ENCODE data around the gene AGMAT.
A peak's percentile ranks its signal among the peaks of the same experiment; 100 is the strongest.

AGMAT gene

DNA sequence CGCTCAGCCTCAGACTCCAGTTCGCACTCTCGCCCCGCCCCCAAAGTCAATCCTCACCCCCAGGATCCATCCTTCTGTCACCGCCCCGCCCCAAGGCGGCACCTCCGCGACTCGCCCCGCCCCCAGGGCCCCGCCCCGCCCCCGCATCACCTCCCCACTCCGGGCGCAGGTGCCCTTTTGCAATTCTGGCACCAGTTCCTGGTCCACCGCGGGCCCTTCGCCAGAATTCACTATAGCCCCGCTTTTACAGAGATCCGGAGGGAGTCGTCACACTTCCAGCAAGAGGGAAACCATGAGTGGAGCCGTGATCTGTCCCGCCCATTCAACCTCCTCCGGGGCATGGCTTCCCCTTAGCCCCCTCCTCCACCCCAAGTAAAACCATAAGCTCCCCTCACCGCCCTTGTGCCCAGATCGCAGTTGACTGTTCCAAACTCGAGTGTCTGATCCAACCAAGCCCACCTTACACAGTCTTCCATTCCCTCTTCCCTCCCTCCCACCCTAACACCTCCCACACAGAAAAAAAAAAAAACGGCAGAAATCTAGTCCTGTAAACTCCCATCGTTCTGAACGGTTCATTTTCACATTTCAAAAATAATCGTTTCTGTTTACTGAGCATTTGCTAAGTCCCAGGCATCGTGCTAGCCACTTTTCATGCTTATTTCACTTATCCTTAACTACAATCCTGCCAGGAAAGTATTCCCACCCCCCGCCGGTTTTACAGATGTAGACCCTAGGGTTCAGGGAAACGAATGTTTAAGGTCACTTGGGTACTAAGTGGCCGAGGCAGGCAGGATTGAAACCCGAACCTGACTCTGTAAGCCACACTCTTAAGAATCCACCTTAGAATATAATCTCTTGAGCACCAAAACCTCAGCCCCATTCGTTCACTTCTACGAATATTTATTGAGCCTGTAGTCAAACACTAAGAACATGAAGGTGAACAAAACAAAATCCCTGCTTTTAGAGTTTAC, 59.5 kb downstream of the AGMAT start:
- Histone ChIP-seq H3K4me3 (peak overlapping the region; percentile 60 to 91 (median 81)), H4K20me1 (peaks cover 0 to 11% (median 0%) of the 10 kb centered on the region in 11 experiments; a peak in 4 of 22 replicates), H3K4me2 (peak overlapping the region; percentile 83 to 97 (median 94)), H3K9ac (peak overlapping the region; percentile 57 to 95 (median 72)), H3K36me3 (peaks cover under 1 to 16% (median 4%) of the 10 kb centered on the region in 11 experiments; a peak in 15 of 22 replicates), H3K9me3 (replicated peaks in 1 of 11) (no peaks in the 10 kb centered on the region), H3K27ac (peak overlapping the region; percentile 57 to 93 (median 71); a peak in 21 of 22 replicates), H3K4me1 (peaks cover 33 to 48% (median 44%) of the 10 kb centered on the region in 10 experiments), H3K27me3 (no peaks in the 10 kb centered on the region)
- TF ChIP-seq Cebpa-rat (IDR thresholded peaks at IDR 0.05), result no peak

DNA sequence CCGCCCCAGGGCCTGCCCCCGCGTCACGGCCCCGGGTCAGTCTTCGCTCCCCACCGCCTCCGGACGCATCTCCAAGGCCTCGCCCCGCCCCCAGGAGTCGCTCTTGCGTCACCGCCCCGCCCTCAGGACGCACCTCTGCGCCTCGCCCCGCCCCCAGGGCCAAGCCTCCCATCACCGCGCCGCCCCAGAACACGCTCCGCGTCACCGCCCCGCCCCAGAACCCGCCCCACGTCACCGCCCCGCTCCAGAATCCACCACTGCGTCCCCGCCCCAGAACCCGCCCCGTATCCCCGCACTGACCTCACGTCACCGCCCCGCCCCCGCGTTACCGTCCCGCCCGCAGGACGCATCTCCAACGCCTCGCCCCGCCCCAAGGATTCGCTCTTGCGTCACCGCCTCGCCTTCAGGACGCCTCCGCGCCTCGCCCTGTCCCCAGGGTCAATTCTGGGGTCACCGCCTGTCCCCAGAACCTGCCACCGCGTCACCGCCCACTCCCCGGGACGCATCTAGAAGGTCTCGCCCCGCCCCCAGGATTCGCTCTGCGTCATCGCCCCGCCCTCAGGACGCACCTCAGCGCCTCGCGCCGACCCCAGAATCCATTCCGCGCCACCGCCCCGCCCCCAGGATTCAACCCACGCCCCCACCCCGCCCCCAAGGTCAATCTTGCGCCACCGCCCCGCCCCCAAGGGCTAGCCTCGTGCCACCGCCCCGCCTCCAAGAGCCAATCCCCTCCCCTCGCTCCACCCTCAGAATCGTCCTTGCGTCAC, 60.4 kb downstream of the AGMAT start:
- H3K9ac ChIP-seq, result peak overlapping the region; percentile 72 to 93 (median 82)
- H3K9me3 ChIP-seq (replicated peaks in 1 of 11), result no peaks in the 10 kb centered on the region
- peaks cover 0 to 11% (median 0%) of the 10 kb centered on the region in 11 experiments; a peak in 3 of 22 replicates for H3K36me3 ChIP-seq
- H3K4me2 ChIP-seq, result no peak overlapping the region; a peak in 2 of 22 replicates
- peaks cover 33 to 48% (median 44%) of the 10 kb centered on the region in 10 experiments for H3K4me1 ChIP-seq
- H4K20me1 ChIP-seq, result peaks cover 0 to 11% (median 0%) of the 10 kb centered on the region in 11 experiments; a peak in 4 of 22 replicates
- peak in 2 of 11 experiments; percentile 58 to 60; a peak in 3 of 22 replicates for TF ChIP-seq Cebpa-rat (IDR thresholded peaks at IDR 0.05)
- peak overlapping the region; percentile 76 to 95 (median 85) for H3K27ac ChIP-seq
- peak overlapping the region; percentile 54 to 75 (median 64) for H3K4me3 ChIP-seq
- H3K27me3 ChIP-seq, result no peaks in the 10 kb centered on the region

DNA sequence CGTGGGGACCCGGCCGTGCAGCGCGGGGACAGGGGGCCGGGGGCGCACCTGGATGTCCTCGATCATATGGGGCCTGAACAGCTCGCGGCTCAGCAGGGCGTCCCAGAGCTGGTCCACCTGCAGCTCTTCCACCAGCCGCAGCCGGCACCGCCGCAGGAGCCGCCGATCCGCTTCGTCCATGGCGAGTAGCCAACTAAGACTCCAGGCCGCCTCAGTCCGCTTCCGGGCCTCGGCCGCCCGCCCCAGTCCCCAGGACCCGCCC, 60.9 kb downstream of the AGMAT start, which contains the start of gene CASP9:
CASP9 (minus strand) TSS at position 195 of the 262 bp plus-strand sequence; CDS start at position 180, 15 bp downstream.
- TF ChIP-seq Cebpa-rat (IDR thresholded peaks at IDR 0.05), result no peak
- peaks cover 33 to 48% (median 44%) of the 10 kb centered on the region in 10 experiments for H3K4me1 ChIP-seq
- peak within 1 kb of the TSS; percentile 76 to 95 (median 85) for H3K27ac ChIP-seq
- no peaks in the 10 kb centered on the region for H3K27me3 ChIP-seq
- H4K20me1 ChIP-seq, result peaks cover 0 to 11% (median 0%) of the 10 kb centered on the region in 11 experiments; a peak in 5 of 22 replicates
- peak within 1 kb of the TSS; percentile 60 to 91 (median 81) for H3K4me3 ChIP-seq
- no peaks in the 10 kb centered on the region for H3K9me3 ChIP-seq (replicated peaks in 1 of 11)
- H3K9ac ChIP-seq, result peak within 1 kb of the TSS; percentile 72 to 95 (median 82)
- H3K4me2 ChIP-seq, result peak within 1 kb of the TSS; percentile 83 to 97 (median 94)
- peaks cover 0 to 8% (median 0%) of the 10 kb centered on the region in 11 experiments; a peak in 2 of 22 replicates for H3K36me3 ChIP-seq

DNA sequence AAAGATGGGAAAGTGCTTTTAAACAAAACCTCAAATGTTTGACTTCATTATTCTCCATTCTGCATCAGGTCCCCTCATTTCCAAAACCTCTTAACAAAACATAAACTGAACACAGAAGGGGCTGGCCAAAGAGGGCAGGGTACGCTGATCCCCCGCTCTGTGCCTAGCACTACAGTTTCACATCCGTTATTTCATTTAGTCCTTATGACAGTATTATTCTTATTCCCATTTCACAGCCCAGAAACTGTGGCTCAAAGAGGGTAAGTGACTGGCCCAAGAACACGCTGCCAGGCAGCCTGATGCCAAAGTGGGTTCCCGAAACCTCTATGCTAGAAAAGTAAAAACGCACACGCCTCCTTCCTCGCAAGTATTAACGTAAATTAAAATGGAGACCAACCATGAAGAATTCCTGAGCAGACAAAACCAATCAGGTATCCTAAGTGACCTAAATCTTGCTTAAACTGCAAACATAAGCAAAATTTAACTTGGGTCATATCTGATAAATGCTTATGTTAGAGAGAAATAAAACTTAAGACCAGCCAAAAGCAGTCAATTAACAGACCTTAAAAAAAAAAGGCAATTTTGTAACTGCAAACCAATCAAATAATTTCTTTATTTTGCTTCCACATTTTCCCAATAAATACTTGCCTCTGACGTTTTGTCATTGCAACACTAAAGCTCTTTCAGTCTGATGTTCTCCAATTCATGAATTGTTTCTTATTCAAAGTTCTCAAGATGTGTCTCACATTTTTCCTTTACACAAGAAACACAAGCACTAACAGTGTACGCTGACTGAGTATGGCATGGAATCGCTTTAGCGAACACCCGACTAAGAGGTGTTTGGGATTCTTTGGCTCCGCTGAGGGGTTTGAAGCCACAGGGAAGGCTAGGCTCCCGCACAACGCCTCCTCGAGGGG, 61.5 kb downstream of the AGMAT start:
- peak overlapping the region in 8 of 11 experiments; percentile 8 to 70 (median 53); a peak in 13 of 22 replicates for H3K27ac ChIP-seq
- no peaks in the 10 kb centered on the region for H3K27me3 ChIP-seq
- peaks cover 33 to 48% (median 44%) of the 10 kb centered on the region in 10 experiments for H3K4me1 ChIP-seq
- peaks cover 0 to 11% (median 0%) of the 10 kb centered on the region in 11 experiments; a peak in 5 of 22 replicates for H4K20me1 ChIP-seq
- H3K36me3 ChIP-seq, result peaks cover 0 to 6% (median 0%) of the 10 kb centered on the region in 11 experiments; a peak in 5 of 22 replicates
- TF ChIP-seq Cebpa-rat (IDR thresholded peaks at IDR 0.05), result no peak
- H3K4me3 ChIP-seq, result peak overlapping the region; percentile 54 to 75 (median 64)
- H3K4me2 ChIP-seq, result peak overlapping the region; percentile 72 to 93 (median 80)
- H3K9ac ChIP-seq, result peak overlapping the region; percentile 31 to 82 (median 72); a peak in 21 of 22 replicates
- no peaks in the 10 kb centered on the region for H3K9me3 ChIP-seq (replicated peaks in 1 of 11)

DNA sequence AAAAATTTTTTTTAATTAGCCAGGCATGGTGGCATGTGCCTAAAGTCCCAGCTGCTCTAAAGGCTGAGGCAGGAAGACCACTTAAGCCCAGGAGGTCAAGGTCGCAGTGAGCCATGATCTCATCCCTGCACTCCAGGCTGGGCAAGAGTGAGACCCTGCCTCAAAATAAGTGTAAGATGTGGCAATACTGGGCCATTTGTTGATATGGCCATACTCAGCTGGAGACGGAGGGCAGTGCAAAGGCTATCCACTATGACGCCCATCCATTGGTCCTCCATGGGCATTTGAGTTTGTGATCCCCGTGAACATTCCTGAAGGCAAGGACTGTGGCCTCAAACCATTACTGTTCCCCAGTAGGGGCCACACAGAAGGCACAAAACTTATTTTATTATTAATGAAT, 62.3 kb downstream of the AGMAT start:
- Histone ChIP-seq H3K4me3 (peak overlapping the region in 1 of 10 experiments; percentile 70; a peak in 1 of 20 replicates), H3K9ac (peak overlapping the region in 2 of 11 experiments; percentile 67 to 79; a peak in 1 of 22 replicates), H3K9me3 (replicated peaks in 1 of 11) (no peaks in the 10 kb centered on the region), H3K4me1 (peaks cover 27 to 41% (median 37%) of the 10 kb centered on the region in 10 experiments), H3K27ac (no peak overlapping the region), H3K4me2 (peak overlapping the region; percentile 72 to 93 (median 80)), H3K27me3 (no peaks in the 10 kb centered on the region), H4K20me1 (peaks cover 0 to 11% (median 0%) of the 10 kb centered on the region in 11 experiments; a peak in 5 of 22 replicates), H3K36me3 (peaks cover 1 to 13% (median 7%) of the 10 kb centered on the region in 11 experiments; a peak in 20 of 22 replicates)
- no peak for TF ChIP-seq Cebpa-rat (IDR thresholded peaks at IDR 0.05)

Measured in BLaER1 treated with 17β-estradiol and CSF1 and Interleukin-3, amounts not matched to agents 10 nM and 100 nM (cell line).